CD4-positive, alpha-beta T cell (primary cell): ENCODE measurements around the gene AUP1. TPM values are rescaled to one million over a fixed set of nuclear protein-coding genes. Genes with fewer than 3 reads are reported as not detected.

Source experiments
- ATAC-seq: fragments of 200-7000 bp; cut with Tn5 transposase; one replicate; pipeline ENCODE4 v1.10.0; 2022; ENCODE audit warnings: mild to moderate bottlenecking; ENCODE audit not compliant: poor library complexity
- CTCF ChIA-PET: fragments of 350-600 bp; sonication (Branson Sonifier 250); formaldehyde crosslinking; loops from one replicate; lab custom pipeline; 2021; ENCODE audit warnings: antibody characterized with exemption, inconsistent platforms; lab: Charles Lee
- POLR2A ChIA-PET: fragments of 350-600 bp; sonication (Branson Sonifier 250); formaldehyde crosslinking; loops from one replicate; lab custom pipeline; 2021; ENCODE audit warnings: antibody characterized with exemption, inconsistent platforms; lab: Charles Lee
- DNase-seq, 14 experiments: peaks; one replicate each; pipeline ENCODE4 v3.0.0-alpha.2; 2013 to 2020; ENCODE audit warnings: mixed read lengths in 2 of 14
- H3K27ac ChIP-seq, 2 donors: one replicate each; pipeline versions ENCODE4 v1.5.1 to v1.7.0; 2013; ENCODE audit warnings: low read length in 2 of 2, low read depth in 1 of 2, mild to moderate bottlenecking in 1 of 2
- H3K27me3 ChIP-seq, 2 experiments: 1 replicate in 1 of 2; 2 replicates in 1 of 2; pipeline versions ENCODE4 v1.6.1 to v1.7.0; 2013; ENCODE audit warnings: low read length in 2 of 2, control low read depth in 1 of 2, mild to moderate bottlenecking in 1 of 2, moderate library complexity in 1 of 2; ENCODE audit not compliant: insufficient read depth in 2 of 2, control insufficient read depth in 1 of 2
- H3K36me3 ChIP-seq: one replicate; pipeline ENCODE4 v1.6.1; 2013; ENCODE audit warnings: low read length, control low read depth; ENCODE audit not compliant: insufficient read depth
- H3K4me1 ChIP-seq: one replicate; pipeline ENCODE4 v1.6.1; 2013; ENCODE audit warnings: low read length, control low read depth; ENCODE audit not compliant: insufficient read depth
- H3K4me3 ChIP-seq: one replicate; pipeline ENCODE4 v1.5.1; 2013; ENCODE audit warnings: mild to moderate bottlenecking, low read length, moderate library complexity
- H3K9me3 ChIP-seq, 2 experiments: 1 replicate in 1 of 2; 2 replicates in 1 of 2; pipeline versions ENCODE4 v1.6.1 to v1.7.0; 2013; ENCODE audit warnings: low read length in 2 of 2, mild to moderate bottlenecking in 2 of 2, control low read depth in 1 of 2, moderate library complexity in 1 of 2; ENCODE audit not compliant: control insufficient read depth in 1 of 2, insufficient read depth in 1 of 2
- H3K27ac Mint-ChIP-seq: one replicate; pipeline ENCODE4 v1.8.0; 2020; ENCODE audit warnings: mixed read lengths
- H3K27me3 Mint-ChIP-seq: one replicate; pipeline ENCODE4 v1.8.0; 2021; ENCODE audit warnings: mixed read lengths
- H3K36me3 Mint-ChIP-seq: one replicate; pipeline ENCODE4 v1.8.0; 2021; ENCODE audit warnings: low read depth, mixed read lengths
- H3K4me1 Mint-ChIP-seq: one replicate; pipeline ENCODE4 v1.8.0; 2021; ENCODE audit warnings: low read depth, mixed read lengths
- H3K4me3 Mint-ChIP-seq: one replicate; pipeline ENCODE4 v1.8.0; 2020; ENCODE audit warnings: mild to moderate bottlenecking, mixed read lengths
- H3K9me3 Mint-ChIP-seq: one replicate; pipeline ENCODE4 v1.8.0; 2020; ENCODE audit warnings: mixed read lengths
- intact Hi-C, 2 experiments: fragments of 100-400 bp; cut with DNase I in 1 of 2; cut with micrococcal nuclease in 1 of 2; formaldehyde crosslinking; loops; one replicate each; pipeline versions ENCODE4 v1.15.1 to v1.9.0; 2023 to 2025; cut with DNase I, micrococcal nuclease
- polyA plus RNA-seq, 2 donors: library from polyadenylated mRNA; unstranded; fragments of 120-200 nt; gene quantifications; one replicate each; pipeline ENCODE4 v1.2.1, GENCODE V29; 2013
- total RNA-seq, 174 experiments: library from RNA in 2 of 174; stranded (reverse) in 2 of 174; gene quantifications; one replicate each; pipeline ENCODE4 v1.2.3 and lab custom pipeline; 2021 to 2026
- TF ChIP-seq, protein P1 (sequence below): fragments of 200-600 bp; IDR thresholded peaks from one replicate; pipeline ENCODE4 v1.8.0; 2022; ENCODE audit warnings: antibody characterized with exemption, mild to moderate bottlenecking

AUP1 gene
- total RNA-seq, result 100 to 1,000 TPM; 162 to 170 TPM
- polyA plus RNA-seq (2013, experiment 1 of 2), result 105 TPM
- polyA plus RNA-seq (2013, experiment 2 of 2), result 118 TPM
- 92.9 to 229 (median 135) reads per million in 172 experiments for total RNA-seq (lab: John Stamatoyannopoulos, UW)

DNA sequence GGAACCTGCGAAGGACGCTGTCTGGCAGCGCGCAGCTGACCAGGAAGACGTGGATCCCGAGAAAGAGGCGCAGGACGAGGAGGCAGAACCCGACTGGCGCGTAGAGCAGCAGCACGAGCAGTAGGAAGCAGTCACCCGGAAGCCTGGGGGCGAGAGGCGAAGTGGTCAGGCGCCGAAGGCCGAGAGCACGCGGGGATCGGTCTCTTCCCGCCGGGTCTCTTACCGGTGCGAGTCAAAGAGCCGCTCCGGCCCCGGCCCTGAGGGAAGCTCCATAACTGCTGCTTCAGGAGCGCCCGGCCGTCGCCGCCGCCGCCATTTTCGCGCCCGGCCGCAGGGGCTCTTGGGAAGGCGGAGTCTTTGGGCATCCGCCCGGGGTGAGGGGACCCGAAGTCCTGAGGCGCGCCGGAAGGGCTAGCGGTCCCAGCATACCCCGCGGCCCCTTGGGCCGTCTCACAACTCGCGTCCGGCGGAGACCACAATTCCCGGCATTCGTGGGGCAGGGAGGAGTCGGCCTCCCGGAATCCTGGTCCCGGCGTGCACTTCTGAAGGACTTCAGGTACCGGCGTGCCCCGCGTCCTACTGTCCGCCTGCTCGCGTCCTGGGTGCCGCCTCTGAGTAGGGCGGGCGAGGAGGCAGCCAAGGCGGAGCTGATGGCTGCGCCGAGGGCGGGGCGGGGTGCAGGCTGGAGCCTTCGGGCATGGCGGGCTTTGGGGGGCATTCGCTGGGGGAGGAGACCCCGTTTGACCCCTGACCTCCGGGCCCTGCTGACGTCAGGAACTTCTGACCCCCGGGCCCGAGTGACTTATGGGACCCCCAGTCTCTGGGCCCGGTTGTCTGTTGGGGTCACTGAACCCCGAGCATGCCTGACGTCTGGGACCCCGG is at the start of gene AUP1, which contains the start of gene HTRA2:
TSS of gene AUP1 (minus strand) at position 350 of the 882 bp plus-strand sequence. CDS start at position 273, 77 bp downstream.
TSS of gene HTRA2 (plus strand) at position 577 of the 882 bp plus-strand sequence. CDS start at position 651, 74 bp downstream.
- no peaks in the 10 kb centered on the region for H3K27me3 ChIP-seq
- ATAC-seq, result peak; percentile 90
- ChIA-PET POLR2A (interaction anchor here (0.7 to 3.8 kb wide), 17 partner anchors 9 to 706 kb away, joined by 3 to 37 read pairs (median 10); partner anchors contain the start of genes CCDC142, INO80B, LBX2 and MRPL53), CTCF (interaction anchor here (1.5 to 4.6 kb wide), 5 partner anchors 15 to 75 kb away, joined by 3 to 34 read pairs (median 6); partner anchors contain the start of genes CCDC142, INO80B, PCGF1 and TLX2)
- peaks cover 35% of the 10 kb centered on the region for H3K4me1 ChIP-seq
- H3K9me3 ChIP-seq, result peaks cover 0 to 6% of the 10 kb centered on the region in 2 experiments
- H3K27ac Mint-ChIP-seq, result peak within 1 kb of the TSS; percentile 89
- intact Hi-C loops, result loop anchor here (1.0 to 10.0 kb wide), 9 partner anchors 15 to 705 kb away; partner anchors contain the start of genes DOK1 (in 2 of the 2), CCDC142 (in 1 of the 2), PCGF1 (in 1 of the 2) and STAMBP (in 1 of the 2)
- H3K27me3 Mint-ChIP-seq, result no peaks in the 10 kb centered on the region
- H3K36me3 ChIP-seq, result peaks cover 42% of the 10 kb centered on the region
- peak within 1 kb of the TSS; percentile 92 for H3K4me3 Mint-ChIP-seq
- H3K36me3 Mint-ChIP-seq, result peaks cover 57% of the 10 kb centered on the region
- TF ChIP-seq, protein P1, sequence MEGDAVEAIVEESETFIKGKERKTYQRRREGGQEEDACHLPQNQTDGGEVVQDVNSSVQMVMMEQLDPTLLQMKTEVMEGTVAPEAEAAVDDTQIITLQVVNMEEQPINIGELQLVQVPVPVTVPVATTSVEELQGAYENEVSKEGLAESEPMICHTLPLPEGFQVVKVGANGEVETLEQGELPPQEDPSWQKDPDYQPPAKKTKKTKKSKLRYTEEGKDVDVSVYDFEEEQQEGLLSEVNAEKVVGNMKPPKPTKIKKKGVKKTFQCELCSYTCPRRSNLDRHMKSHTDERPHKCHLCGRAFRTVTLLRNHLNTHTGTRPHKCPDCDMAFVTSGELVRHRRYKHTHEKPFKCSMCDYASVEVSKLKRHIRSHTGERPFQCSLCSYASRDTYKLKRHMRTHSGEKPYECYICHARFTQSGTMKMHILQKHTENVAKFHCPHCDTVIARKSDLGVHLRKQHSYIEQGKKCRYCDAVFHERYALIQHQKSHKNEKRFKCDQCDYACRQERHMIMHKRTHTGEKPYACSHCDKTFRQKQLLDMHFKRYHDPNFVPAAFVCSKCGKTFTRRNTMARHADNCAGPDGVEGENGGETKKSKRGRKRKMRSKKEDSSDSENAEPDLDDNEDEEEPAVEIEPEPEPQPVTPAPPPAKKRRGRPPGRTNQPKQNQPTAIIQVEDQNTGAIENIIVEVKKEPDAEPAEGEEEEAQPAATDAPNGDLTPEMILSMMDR, result no peak
- H3K4me1 Mint-ChIP-seq, result peaks cover 42% of the 10 kb centered on the region
- H3K4me3 ChIP-seq, result peak within 1 kb of the TSS; percentile 84
- DNase-seq, result peak; percentile 69 to 94 (median 80)
- H3K9me3 Mint-ChIP-seq, result no peaks in the 10 kb centered on the region
- H3K27ac ChIP-seq, result peak within 1 kb of the TSS; percentile 79 to 86

- CTCF ChIA-PET, result no interaction called here
- Mint-ChIP-seq H3K4me3 (no peak overlapping the region), H3K27ac (no peak overlapping the region), H3K9me3 (no peaks in the 10 kb centered on the region), H3K4me1 (peaks cover 19% of the 10 kb centered on the region), H3K27me3 (peaks cover 11% of the 10 kb centered on the region), H3K36me3 (no peaks in the 10 kb centered on the region)
- no peaks in the 10 kb centered on the region for H3K9me3 ChIP-seq
- POLR2A ChIA-PET, result no interaction called here
- TF ChIP-seq, protein P1, result no peak
- no peak overlapping the region for H3K27ac ChIP-seq
- peaks cover 3% of the 10 kb centered on the region for H3K4me1 ChIP-seq
- intact Hi-C loops, result no loop called here
- no peak for ATAC-seq
- no peaks in the 10 kb centered on the region for H3K36me3 ChIP-seq
- no peaks in the 10 kb centered on the region for H3K27me3 ChIP-seq
- DNase-seq, result no peak
- no peak overlapping the region for H3K4me3 ChIP-seq
Measured at GRCh38 chr2:74578408-74578807, 48.9 kb upstream of the AUP1 start.

DNA sequence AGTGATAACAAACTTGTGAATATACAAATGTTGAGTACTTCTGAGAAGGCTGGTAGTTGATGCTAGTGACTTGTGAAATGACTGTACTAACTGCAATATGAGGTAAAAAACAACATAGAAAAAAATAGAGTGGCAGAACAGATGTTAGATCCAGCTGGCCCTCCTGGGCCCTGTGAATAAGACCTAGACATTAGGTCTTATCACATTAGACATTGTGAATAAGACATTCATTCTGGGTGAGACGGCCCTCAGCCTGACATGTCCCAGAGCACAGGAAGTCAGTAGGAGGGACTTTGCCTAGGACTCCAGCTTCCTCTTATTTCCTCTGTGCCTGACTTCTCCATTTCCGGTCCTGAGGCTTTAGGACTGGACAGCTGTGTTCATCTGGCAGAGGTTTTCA is 47.9 kb upstream of the AUP1 start:
- Histone ChIP-seq H3K36me3 (no peaks in the 10 kb centered on the region), H3K27ac (no peak overlapping the region), H3K4me1 (peaks cover 5% of the 10 kb centered on the region), H3K27me3 (no peaks in the 10 kb centered on the region), H3K9me3 (no peaks in the 10 kb centered on the region), H3K4me3 (no peak overlapping the region)
- ATAC-seq (no peak), DNase-seq (peak in 2 of 14 experiments; percentile 29 to 33)
- peaks cover 20% of the 10 kb centered on the region for H3K4me1 Mint-ChIP-seq
- ChIA-PET POLR2A (no interaction called here), CTCF (no interaction called here)
- H3K36me3 Mint-ChIP-seq, result no peaks in the 10 kb centered on the region
- H3K27ac Mint-ChIP-seq, result no peak overlapping the region
- intact Hi-C loops, result no loop called here
- H3K9me3 Mint-ChIP-seq, result no peaks in the 10 kb centered on the region
- TF ChIP-seq, protein P1, result no peak
- no peak overlapping the region for H3K4me3 Mint-ChIP-seq
- H3K27me3 Mint-ChIP-seq, result peaks cover 11% of the 10 kb centered on the region
